VCaP (cell line): ENCODE measurements around the gene TMEM266.

Experiments used
- H3K27ac ChIP-seq: fragments of 450-650 bp; 2 replicates; pipeline ENCODE4 v1.5.1; 2017
- TF ChIP-seq, protein P1 (sequence below): fragments of 450-650 bp; conservative IDR thresholded peaks from 2 replicates; pipeline ENCODE4 v1.5.1; 2017; ENCODE audit warnings: mild to moderate bottlenecking, moderate library complexity

TMEM266 gene

DNA sequence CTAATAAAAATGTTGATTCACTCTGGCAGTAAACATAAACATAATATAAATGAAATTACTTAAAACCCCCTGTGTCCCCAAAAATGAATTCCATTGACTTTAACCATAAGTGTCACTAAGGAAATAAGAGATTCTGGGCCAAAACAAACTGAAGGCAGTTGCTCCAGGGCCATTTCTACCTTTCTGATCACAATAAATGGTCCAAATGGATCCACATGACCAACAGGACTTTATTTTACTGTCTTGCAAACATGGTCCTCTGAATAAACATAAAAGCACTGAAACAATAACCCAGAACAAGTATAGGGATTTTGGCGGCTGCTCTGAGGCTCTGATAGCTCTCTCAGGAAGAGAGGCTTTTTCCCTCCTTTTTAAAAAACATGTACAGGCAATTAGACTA is 174.1 kb downstream of the TMEM266 start:
- peak overlapping the region; percentile 77 for H3K27ac ChIP-seq
- TF ChIP-seq, protein P1, sequence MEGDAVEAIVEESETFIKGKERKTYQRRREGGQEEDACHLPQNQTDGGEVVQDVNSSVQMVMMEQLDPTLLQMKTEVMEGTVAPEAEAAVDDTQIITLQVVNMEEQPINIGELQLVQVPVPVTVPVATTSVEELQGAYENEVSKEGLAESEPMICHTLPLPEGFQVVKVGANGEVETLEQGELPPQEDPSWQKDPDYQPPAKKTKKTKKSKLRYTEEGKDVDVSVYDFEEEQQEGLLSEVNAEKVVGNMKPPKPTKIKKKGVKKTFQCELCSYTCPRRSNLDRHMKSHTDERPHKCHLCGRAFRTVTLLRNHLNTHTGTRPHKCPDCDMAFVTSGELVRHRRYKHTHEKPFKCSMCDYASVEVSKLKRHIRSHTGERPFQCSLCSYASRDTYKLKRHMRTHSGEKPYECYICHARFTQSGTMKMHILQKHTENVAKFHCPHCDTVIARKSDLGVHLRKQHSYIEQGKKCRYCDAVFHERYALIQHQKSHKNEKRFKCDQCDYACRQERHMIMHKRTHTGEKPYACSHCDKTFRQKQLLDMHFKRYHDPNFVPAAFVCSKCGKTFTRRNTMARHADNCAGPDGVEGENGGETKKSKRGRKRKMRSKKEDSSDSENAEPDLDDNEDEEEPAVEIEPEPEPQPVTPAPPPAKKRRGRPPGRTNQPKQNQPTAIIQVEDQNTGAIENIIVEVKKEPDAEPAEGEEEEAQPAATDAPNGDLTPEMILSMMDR: no peak

DNA sequence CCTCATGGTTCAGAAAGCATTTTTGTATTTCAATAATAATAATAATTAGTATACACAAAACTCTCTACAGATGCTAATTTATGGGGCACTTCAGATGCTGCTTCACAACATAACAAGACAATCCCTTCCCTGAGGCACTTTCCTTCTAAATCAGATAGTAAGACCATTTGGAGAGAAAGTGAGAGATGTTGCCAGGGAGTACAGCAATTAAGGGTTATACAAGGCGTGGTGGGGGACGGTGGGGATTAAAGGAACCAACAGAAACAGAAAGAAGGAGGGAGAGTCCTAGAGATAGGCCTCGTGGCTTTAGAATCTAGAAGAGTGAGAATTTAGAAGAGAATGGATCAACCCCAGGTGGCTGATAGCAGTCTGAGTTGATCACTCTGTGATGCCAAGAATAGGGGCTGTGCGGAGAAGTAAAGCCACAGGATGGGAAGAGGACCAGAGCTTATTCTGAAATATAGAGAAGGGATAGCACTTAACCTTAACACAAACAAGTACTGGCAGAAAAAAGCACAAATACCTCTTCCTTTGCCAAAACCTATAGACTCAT is 174.6 kb downstream of the TMEM266 start:
- TF ChIP-seq, protein P1: no peak
- H3K27ac ChIP-seq: peak overlapping the region; percentile 77

DNA sequence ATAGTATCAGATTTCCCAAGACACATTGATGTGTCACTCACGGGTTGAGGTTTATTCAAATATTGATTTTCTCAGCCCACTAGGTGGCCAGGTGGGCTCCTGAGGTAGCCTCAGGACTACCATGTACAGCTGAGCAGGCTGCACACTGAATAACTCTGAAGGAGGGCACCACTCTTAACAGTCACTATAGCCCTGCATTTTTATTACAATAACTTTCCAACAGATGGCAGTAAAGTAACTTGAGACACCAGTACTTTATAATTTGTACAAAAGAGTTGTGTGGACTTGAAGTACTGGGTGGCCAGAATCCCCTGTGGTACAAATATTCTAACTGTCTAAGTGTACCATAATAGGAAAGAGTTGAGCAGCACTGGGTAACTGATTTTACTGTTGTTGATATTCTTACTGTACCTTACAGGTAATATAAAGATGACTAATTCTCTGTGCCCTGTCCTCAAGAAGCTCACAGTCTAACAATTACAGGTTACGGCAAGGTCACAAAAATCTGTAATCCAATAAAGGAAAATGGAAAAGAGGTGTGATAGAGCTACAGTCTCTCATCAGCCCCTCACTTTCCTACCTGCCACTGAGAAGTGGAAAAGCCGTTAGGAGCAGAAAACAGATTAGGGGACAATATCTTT is 175.5 kb downstream of the TMEM266 start:
- TF ChIP-seq, protein P1: peak; percentile 86
- peak overlapping the region; percentile 77 for H3K27ac ChIP-seq

DNA sequence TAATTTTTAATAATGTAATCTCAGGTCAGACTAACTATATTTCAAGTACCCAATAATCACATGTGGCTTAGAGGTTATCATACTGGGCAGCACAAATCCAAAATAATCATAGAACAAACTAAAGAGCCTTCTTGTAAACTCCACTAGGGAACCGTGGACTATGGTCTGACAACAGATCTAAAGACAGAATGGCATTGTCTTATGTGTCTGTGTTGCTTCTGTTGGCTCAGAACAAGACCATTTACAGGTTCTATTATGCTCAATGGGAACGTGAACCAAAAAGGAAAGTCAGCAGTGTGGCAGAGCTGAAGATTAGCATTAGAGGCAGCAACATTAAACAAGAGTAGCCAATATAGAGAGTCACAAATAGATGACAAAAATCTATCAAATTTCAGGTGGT is 176.6 kb downstream of the TMEM266 start:
- TF ChIP-seq, protein P1: no peak
- H3K27ac ChIP-seq: peak overlapping the region; percentile 77; the same call in 1 of the 2 replicates

DNA sequence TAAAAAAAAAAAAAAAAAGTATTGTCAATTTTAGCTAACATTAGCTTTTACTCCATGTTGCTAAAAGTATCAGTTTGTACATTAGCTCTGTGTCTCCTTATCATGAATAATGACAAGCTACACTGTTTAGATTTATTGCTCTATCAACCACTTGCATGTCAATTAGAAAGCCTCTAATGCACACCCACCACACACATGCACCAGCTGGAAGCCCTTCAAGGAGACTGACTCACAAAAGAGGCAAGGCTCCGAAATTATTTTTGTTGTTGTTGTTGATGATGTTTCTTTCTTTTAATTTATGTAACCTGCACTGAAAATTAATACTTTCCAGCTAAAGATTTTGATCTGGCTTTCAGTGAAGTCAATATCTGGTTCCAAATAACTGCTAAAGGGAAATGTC is 180.0 kb downstream of the TMEM266 start:
- TF ChIP-seq, protein P1: no peak
- H3K27ac ChIP-seq: no peak overlapping the region

DNA sequence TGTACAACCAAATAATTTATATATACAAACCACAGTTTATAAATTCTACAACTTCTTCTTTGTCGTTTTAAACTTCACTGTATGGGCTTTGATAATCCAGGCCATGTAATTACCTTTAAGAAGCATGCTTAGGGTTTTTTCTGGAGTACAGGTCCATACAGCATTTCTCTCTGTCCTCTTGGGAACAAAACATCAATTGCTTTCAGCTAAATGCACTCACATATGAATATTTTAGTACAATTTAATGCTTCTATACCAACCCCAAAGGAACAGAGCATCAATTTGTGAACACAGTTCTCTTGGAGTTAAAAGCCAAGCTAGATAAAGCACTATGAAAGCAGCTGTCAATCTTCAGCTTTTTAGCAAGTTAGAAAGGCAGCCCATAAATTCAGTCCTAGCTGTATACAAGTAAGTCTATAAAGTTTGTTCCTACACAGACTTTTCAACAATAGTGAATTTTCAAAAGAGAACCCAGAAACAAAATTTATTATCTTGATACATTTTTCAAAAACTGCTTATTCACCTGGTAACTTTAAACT is 185.4 kb downstream of the TMEM266 start:
- TF ChIP-seq, protein P1: no peak
- no peak overlapping the region for H3K27ac ChIP-seq

DNA sequence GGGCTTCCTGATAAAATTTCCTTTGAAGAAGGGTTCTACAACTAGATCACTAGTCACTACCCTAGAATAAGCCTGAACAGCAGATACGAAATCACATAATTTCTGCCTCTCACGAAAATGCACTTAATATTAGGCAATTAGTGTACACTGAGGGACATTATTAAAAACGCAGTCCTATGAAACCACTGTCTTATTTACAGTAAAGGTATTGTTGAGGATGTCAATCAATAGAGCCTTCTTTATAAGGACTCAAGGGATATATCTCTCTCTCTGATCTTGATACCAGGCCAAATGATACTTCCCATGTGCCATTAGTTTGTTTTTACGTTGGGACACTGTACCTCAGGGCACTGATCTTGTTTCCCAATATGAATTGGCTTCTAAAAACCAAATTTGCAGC is 191.9 kb downstream of the TMEM266 start:
- TF ChIP-seq, protein P1: no peak

More for the DNA sequence above, 191.9 kb downstream of the TMEM266 start:
- peak overlapping the region; percentile 40 for H3K27ac ChIP-seq
